ENCODE results near the gene ILDR1.

Gene ILDR1

DNA sequence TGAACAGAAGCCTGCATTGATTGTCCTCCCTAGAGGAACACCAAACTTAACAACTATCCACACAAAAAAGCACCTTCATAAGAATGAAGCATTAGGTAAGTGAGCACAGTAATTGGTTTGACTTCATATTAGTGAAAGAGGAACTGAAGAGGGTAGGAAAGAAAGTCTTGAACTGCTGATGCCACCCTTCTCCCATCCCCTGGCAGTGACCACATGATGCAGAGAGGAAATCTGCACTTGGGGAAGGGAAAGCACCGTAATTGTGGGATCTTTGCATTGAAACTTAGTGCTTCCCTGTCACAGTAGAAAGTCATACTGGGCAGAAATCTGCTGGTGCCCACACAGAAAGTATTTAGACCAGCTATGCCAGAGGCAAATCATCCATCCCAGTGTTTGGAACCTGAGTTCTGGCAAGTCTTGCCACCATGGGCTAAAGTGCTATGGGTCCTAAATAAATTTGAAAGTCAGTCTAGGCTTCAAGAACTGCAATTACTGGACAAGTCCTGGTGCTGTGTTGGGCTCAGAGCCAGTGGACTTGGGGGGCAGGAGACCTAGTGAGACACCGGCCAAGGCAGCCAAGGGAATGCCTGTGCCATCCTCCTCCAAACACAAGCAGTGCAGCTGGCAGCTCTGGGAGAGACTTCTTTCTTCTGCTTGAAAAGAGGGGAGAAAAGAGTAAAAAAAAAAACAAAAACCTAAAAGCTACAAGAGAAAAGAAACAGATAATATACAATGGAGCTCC is 64.2 kb downstream of the ILDR1 start:
- no peak overlapping the region for H3K9ac ChIP-seq (ENCODE audit: low read depth, low read length, poor library complexity)
- H2BK5ac ChIP-seq (ENCODE audit: low read length): no peak overlapping the region
- no peak overlapping the region for H3K18ac ChIP-seq (ENCODE audit: low read length)
- H2AK5ac ChIP-seq (ENCODE audit: low read depth, low read length): no peak overlapping the region
- no peak overlapping the region for H3K4me3 ChIP-seq (ENCODE audit: low read length in 2 of 2)
- no peaks in the 10 kb centered on the region for H3K4me1 ChIP-seq (ENCODE audit: control insufficient read depth in 2 of 2, insufficient read depth in 1 of 2, low read depth in 1 of 2, low read length in 2 of 2)
- no CpG with 5 or more reads among the region's 2 CpGs for WGBS, 2 donors (ENCODE audit: extremely low coverage in 2 of 2, insufficient read length in 2 of 2, insufficient replicate concordance in 1 of 2)
- H3K9me3 ChIP-seq (replicated peaks in 1 of 2; ENCODE audit: control insufficient read depth in 2 of 2, insufficient read depth in 1 of 2, low read depth in 1 of 2, low read length in 2 of 2): peaks cover 0 to 1% of the 10 kb centered on the region in 2 donors
- H3K4me2 ChIP-seq (ENCODE audit: insufficient read depth, low read length, poor library complexity, severe bottlenecking): no peak overlapping the region
- H3K27me3 ChIP-seq (ENCODE audit: control insufficient read depth in 3 of 3, insufficient read depth in 3 of 3, low read depth in 1 of 3, low read length in 3 of 3): no peaks in the 10 kb centered on the region
- DNase-seq (ENCODE audit: low spot score): no peak
- H2BK120ac ChIP-seq (ENCODE audit: low read depth, low read length): no peak overlapping the region
- no peaks in the 10 kb centered on the region for H3K36me3 ChIP-seq (replicated peaks in 1 of 2; ENCODE audit: control insufficient read depth in 2 of 2, insufficient read depth in 2 of 2, low read length in 2 of 2)
- no peak overlapping the region for H2AFZ ChIP-seq (ENCODE audit: low read length)
- H3K23ac ChIP-seq (ENCODE audit: low read depth, low read length, poor library complexity): no peak overlapping the region
- H2BK15ac ChIP-seq (ENCODE audit: low read length): no peak overlapping the region
- H3K79me1 ChIP-seq (ENCODE audit: low read depth, low read length): no peaks in the 10 kb centered on the region
- no peak overlapping the region for H3K27ac ChIP-seq (replicated peaks; ENCODE audit: low read length)
- peak overlapping the region; percentile 38 for H3K14ac ChIP-seq (ENCODE audit: low read length)
- no peak overlapping the region for H4K8ac ChIP-seq (ENCODE audit: low read depth, low read length)
- no peak overlapping the region for H4K91ac ChIP-seq (ENCODE audit: low read depth, low read length, poor library complexity)
- H3K4ac ChIP-seq (ENCODE audit: low read length): no peak overlapping the region
- H2BK12ac ChIP-seq (ENCODE audit: low read length): no peak overlapping the region

DNA sequence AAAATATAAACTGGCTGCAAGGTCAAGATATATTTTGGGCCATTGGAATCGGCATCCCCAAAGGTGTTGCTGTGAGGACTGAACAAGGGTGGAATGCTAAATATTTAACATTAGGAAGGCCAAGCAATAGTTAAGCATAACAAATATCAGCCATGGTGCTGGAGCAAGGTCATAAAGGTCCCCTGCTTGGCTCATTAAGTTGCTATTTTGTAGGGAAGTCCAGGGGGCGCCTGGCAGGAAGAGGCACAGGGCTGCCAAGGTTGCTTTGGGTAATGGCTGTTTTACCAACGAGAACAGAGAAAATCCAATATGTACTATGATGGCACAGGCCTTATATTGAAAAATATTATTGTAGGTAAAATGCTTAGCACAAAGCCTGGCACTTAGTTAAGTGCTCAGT is 65.7 kb downstream of the ILDR1 start:
- Histone ChIP-seq H3K79me1 (ENCODE audit: low read depth, low read length) (no peaks in the 10 kb centered on the region), H3K4me1 (ENCODE audit: control insufficient read depth in 2 of 2, insufficient read depth in 1 of 2, low read depth in 1 of 2, low read length in 2 of 2) (no peaks in the 10 kb centered on the region), H3K27ac (replicated peaks; ENCODE audit: low read length) (no peak overlapping the region), H3K36me3 (replicated peaks in 1 of 2; ENCODE audit: control insufficient read depth in 2 of 2, insufficient read depth in 2 of 2, low read length in 2 of 2) (no peaks in the 10 kb centered on the region), H2AFZ (ENCODE audit: low read length) (no peak overlapping the region), H4K91ac (ENCODE audit: low read depth, low read length, poor library complexity) (no peak overlapping the region), H3K4me2 (ENCODE audit: insufficient read depth, low read length, poor library complexity, severe bottlenecking) (no peak overlapping the region), H2AK5ac (ENCODE audit: low read depth, low read length) (no peak overlapping the region), H2BK15ac (ENCODE audit: low read length) (no peak overlapping the region), H3K4ac (ENCODE audit: low read length) (no peak overlapping the region), H3K9me3 (replicated peaks in 1 of 2; ENCODE audit: control insufficient read depth in 2 of 2, insufficient read depth in 1 of 2, low read depth in 1 of 2, low read length in 2 of 2) (peaks cover 0 to 1% of the 10 kb centered on the region in 2 donors), H3K14ac (ENCODE audit: low read length) (no peak overlapping the region), H3K4me3 (ENCODE audit: low read length in 2 of 2) (no peak overlapping the region), H3K9ac (ENCODE audit: low read depth, low read length, poor library complexity) (no peak overlapping the region), H2BK12ac (ENCODE audit: low read length) (no peak overlapping the region), H3K18ac (ENCODE audit: low read length) (no peak overlapping the region), H4K8ac (ENCODE audit: low read depth, low read length) (no peak overlapping the region), H2BK120ac (ENCODE audit: low read depth, low read length) (no peak overlapping the region), H3K27me3 (ENCODE audit: control insufficient read depth in 3 of 3, insufficient read depth in 3 of 3, low read depth in 1 of 3, low read length in 3 of 3) (no peaks in the 10 kb centered on the region), H3K23ac (ENCODE audit: low read depth, low read length, poor library complexity) (no peak overlapping the region), H2BK5ac (ENCODE audit: low read length) (no peak overlapping the region)
- no peak for DNase-seq (ENCODE audit: low spot score)
- no CpG with 5 or more reads among the region's 3 CpGs for WGBS, 2 donors (ENCODE audit: extremely low coverage in 2 of 2, insufficient read length in 2 of 2, insufficient replicate concordance in 1 of 2)

DNA sequence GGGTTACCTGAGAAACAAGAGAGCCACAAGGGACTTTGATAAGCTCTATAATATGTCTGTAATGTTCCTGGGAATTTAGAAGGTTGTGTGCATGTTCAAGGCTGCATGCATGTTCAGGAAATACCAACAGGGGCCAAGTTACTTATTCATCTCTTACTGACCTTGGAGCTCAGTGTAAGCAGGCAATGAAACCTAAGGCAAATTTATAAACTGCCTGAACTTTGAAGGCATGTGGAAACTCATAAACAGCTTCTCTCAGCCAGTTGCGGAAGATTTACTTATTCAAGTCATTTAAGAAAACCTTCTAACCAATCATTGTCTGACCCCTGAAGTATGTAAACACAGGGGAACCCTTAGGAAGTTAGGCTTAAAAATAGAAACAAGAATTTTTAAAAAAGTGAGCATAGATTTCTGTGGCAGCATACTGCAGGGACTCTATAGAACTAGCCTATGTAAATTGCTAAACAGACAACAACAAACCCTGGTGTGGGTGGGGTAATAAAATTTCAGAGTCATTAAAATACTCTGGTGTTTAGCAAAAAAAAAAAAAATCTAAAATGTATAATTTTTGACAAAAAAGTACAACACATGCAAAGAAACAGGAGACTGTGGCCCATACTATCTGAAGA is 70.6 kb downstream of the ILDR1 start:
- Histone ChIP-seq H2BK120ac (ENCODE audit: low read depth, low read length) (no peak overlapping the region), H3K14ac (ENCODE audit: low read length) (no peak overlapping the region), H2AFZ (ENCODE audit: low read length) (no peak overlapping the region), H4K8ac (ENCODE audit: low read depth, low read length) (no peak overlapping the region), H3K27me3 (ENCODE audit: control insufficient read depth in 3 of 3, insufficient read depth in 3 of 3, low read depth in 1 of 3, low read length in 3 of 3) (no peaks in the 10 kb centered on the region), H3K9ac (ENCODE audit: low read depth, low read length, poor library complexity) (no peak overlapping the region), H3K4me1 (ENCODE audit: control insufficient read depth in 2 of 2, insufficient read depth in 1 of 2, low read depth in 1 of 2, low read length in 2 of 2) (no peaks in the 10 kb centered on the region), H2BK15ac (ENCODE audit: low read length) (no peak overlapping the region), H3K18ac (ENCODE audit: low read length) (no peak overlapping the region), H3K4me3 (ENCODE audit: low read length in 2 of 2) (no peak overlapping the region), H2BK12ac (ENCODE audit: low read length) (no peak overlapping the region), H3K79me1 (ENCODE audit: low read depth, low read length) (no peaks in the 10 kb centered on the region), H3K27ac (replicated peaks; ENCODE audit: low read length) (no peak overlapping the region), H4K91ac (ENCODE audit: low read depth, low read length, poor library complexity) (no peak overlapping the region), H3K9me3 (replicated peaks in 1 of 2; ENCODE audit: control insufficient read depth in 2 of 2, insufficient read depth in 1 of 2, low read depth in 1 of 2, low read length in 2 of 2) (peaks cover 0 to 1% of the 10 kb centered on the region in 2 donors), H2AK5ac (ENCODE audit: low read depth, low read length) (no peak overlapping the region), H2BK5ac (ENCODE audit: low read length) (no peak overlapping the region), H3K23ac (ENCODE audit: low read depth, low read length, poor library complexity) (no peak overlapping the region), H3K4ac (ENCODE audit: low read length) (no peak overlapping the region), H3K36me3 (replicated peaks in 1 of 2; ENCODE audit: control insufficient read depth in 2 of 2, insufficient read depth in 2 of 2, low read length in 2 of 2) (no peaks in the 10 kb centered on the region), H3K4me2 (ENCODE audit: insufficient read depth, low read length, poor library complexity, severe bottlenecking) (no peak overlapping the region)
- DNase-seq (ENCODE audit: low spot score): no peak
- WGBS, 2 donors (ENCODE audit: extremely low coverage in 2 of 2, insufficient read length in 2 of 2, insufficient replicate concordance in 1 of 2): no CpG with 5 or more reads among the region's 1 CpG

DNA sequence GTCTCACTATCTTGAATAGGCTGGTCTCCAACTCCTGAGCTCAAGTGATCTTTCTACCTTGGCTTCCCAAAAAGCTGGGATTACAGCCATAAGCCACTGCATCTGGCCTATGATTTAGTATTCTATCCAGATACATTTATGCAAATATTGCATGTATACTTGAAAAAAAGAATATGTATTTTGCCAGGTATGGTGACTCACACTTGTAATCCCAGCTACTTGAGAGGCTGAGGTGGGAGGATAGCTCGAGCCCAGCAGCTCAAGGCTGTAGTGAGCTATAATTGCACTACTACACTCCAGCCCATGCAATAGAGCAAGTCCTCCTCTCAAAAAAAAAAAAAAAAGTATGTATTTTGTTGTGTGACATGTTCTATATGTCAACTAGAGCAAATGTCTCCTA is 73.4 kb downstream of the ILDR1 start:
- Histone ChIP-seq H3K79me1 (ENCODE audit: low read depth, low read length) (no peaks in the 10 kb centered on the region), H3K23ac (ENCODE audit: low read depth, low read length, poor library complexity) (no peak overlapping the region), H3K27ac (replicated peaks; ENCODE audit: low read length) (no peak overlapping the region), H2BK15ac (ENCODE audit: low read length) (no peak overlapping the region), H2BK5ac (ENCODE audit: low read length) (no peak overlapping the region), H2AK5ac (ENCODE audit: low read depth, low read length) (no peak overlapping the region), H4K91ac (ENCODE audit: low read depth, low read length, poor library complexity) (no peak overlapping the region), H3K4me3 (ENCODE audit: low read length in 2 of 2) (no peak overlapping the region), H3K9me3 (replicated peaks in 1 of 2; ENCODE audit: control insufficient read depth in 2 of 2, insufficient read depth in 1 of 2, low read depth in 1 of 2, low read length in 2 of 2) (no peaks in the 10 kb centered on the region), H3K18ac (ENCODE audit: low read length) (no peak overlapping the region), H3K4me2 (ENCODE audit: insufficient read depth, low read length, poor library complexity, severe bottlenecking) (no peak overlapping the region), H2AFZ (ENCODE audit: low read length) (no peak overlapping the region), H2BK12ac (ENCODE audit: low read length) (no peak overlapping the region), H2BK120ac (ENCODE audit: low read depth, low read length) (no peak overlapping the region), H3K27me3 (ENCODE audit: control insufficient read depth in 3 of 3, insufficient read depth in 3 of 3, low read depth in 1 of 3, low read length in 3 of 3) (no peaks in the 10 kb centered on the region), H3K36me3 (replicated peaks in 1 of 2; ENCODE audit: control insufficient read depth in 2 of 2, insufficient read depth in 2 of 2, low read length in 2 of 2) (no peaks in the 10 kb centered on the region), H3K4me1 (ENCODE audit: control insufficient read depth in 2 of 2, insufficient read depth in 1 of 2, low read depth in 1 of 2, low read length in 2 of 2) (no peaks in the 10 kb centered on the region), H4K8ac (ENCODE audit: low read depth, low read length) (no peak overlapping the region), H3K4ac (ENCODE audit: low read length) (no peak overlapping the region), H3K14ac (ENCODE audit: low read length) (no peak overlapping the region), H3K9ac (ENCODE audit: low read depth, low read length, poor library complexity) (no peak overlapping the region)
- DNase-seq (ENCODE audit: low spot score): no peak
- WGBS, 2 donors (ENCODE audit: extremely low coverage in 2 of 2, insufficient read length in 2 of 2, insufficient replicate concordance in 1 of 2): no CpG with 5 or more reads among the region's 1 CpG
